NCI-H345 (cell line): Measurements from ENCODE around the gene FCHSD1.

Experiments used
- DNase-seq: peaks from one replicate; lab custom pipeline; 2025; lab: John Stamatoyannopoulos, UW

The FCHSD1 gene

GRCh38 chr5:141650851-141651727, at the start of gene FCHSD1:
Gene FCHSD1, minus strand, starts transcription at chr5:141651418. Its CDS starts 50 bp downstream, at chr5:141651368.
- peak; percentile 68 for DNase-seq

GRCh38 chr5:141697586-141697985, 46.4 kb upstream of the FCHSD1 start:
- no peak for DNase-seq

- DNase-seq = no peak
These were observed 45.2 kb upstream of the FCHSD1 start for GRCh38 chr5:141696431-141696830.

GRCh38 chr5:141695627-141696215, 44.5 kb upstream of the FCHSD1 start:
- DNase-seq = no peak

GRCh38 chr5:141694479-141694878, 43.3 kb upstream of the FCHSD1 start:
- peak; percentile 58 for DNase-seq

- no peak for DNase-seq
These were observed 41.9 kb upstream of the FCHSD1 start for GRCh38 chr5:141692919-141693725.

GRCh38 chr5:141692533-141692888, 41.3 kb upstream of the FCHSD1 start:
- no peak for DNase-seq

- DNase-seq = peak; percentile 78
These were observed 40.8 kb upstream of the FCHSD1 start for GRCh38 chr5:141691867-141692532.

GRCh38 chr5:141691286-141691866, 40.2 kb upstream of the FCHSD1 start:
- no peak for DNase-seq

- no peak for DNase-seq
These were observed 35.6 kb upstream of the FCHSD1 start for GRCh38 chr5:141686648-141687416.

- no peak for DNase-seq
These were observed 34.4 kb upstream of the FCHSD1 start for GRCh38 chr5:141685591-141685990.

- no peak for DNase-seq
These were observed 32.5 kb upstream of the FCHSD1 start for GRCh38 chr5:141683596-141684141.

GRCh38 chr5:141681695-141682641, 30.8 kb upstream of the FCHSD1 start, which contains the start of gene ARAP3:
Gene ARAP3, minus strand, starts transcription at chr5:141682230. Its CDS starts 1,744 bp downstream, at chr5:141680486.
- peak; percentile 19 for DNase-seq

- DNase-seq = no peak
These were observed 30.1 kb upstream of the FCHSD1 start for GRCh38 chr5:141681295-141681694.

GRCh38 chr5:141680751-141681201, 29.6 kb upstream of the FCHSD1 start:
- DNase-seq = no peak

- no peak for DNase-seq
These were observed 29.0 kb upstream of the FCHSD1 start for GRCh38 chr5:141680178-141680577.

- no peak for DNase-seq
These were observed 26.2 kb upstream of the FCHSD1 start for GRCh38 chr5:141677415-141677814.

GRCh38 chr5:141675672-141676071, 24.5 kb upstream of the FCHSD1 start:
- no peak for DNase-seq

GRCh38 chr5:141674747-141675146, 23.5 kb upstream of the FCHSD1 start:
- DNase-seq = no peak
